IPS-20b (cell line): ENCODE data around the gene STARD5.
"Not testable (repeated sequence)": the region's sequence is repeated elsewhere in the genome, so short reads cannot be mapped to it uniquely, and the experiment has no call there.

Experiments
- H3K27ac ChIP-seq: one replicate; pipeline ENCODE4 v1.5.1; 2013; ENCODE audit warnings: low read length
- H3K27me3 ChIP-seq: 2 replicates; pipeline ENCODE4 v1.6.1; 2013; ENCODE audit warnings: mild to moderate bottlenecking, low read length, inconsistent platforms; ENCODE audit not compliant: insufficient read depth
- H3K36me3 ChIP-seq: 2 replicates; pipeline ENCODE4 v1.6.1; 2013; ENCODE audit warnings: low read depth, mild to moderate bottlenecking, inconsistent platforms, low read length, moderate library complexity; ENCODE audit not compliant: insufficient read depth
- H3K4me1 ChIP-seq: 2 replicates; pipeline ENCODE4 v1.6.1; 2013; ENCODE audit warnings: mild to moderate bottlenecking, control low read depth, inconsistent platforms, low read length, moderate library complexity; ENCODE audit not compliant: insufficient read depth
- H3K4me3 ChIP-seq: 2 replicates; pipeline ENCODE4 v1.5.1; 2013; ENCODE audit warnings: mild to moderate bottlenecking, low read length, inconsistent platforms
- H3K9ac ChIP-seq: 2 replicates; pipeline ENCODE4 v1.6.1; 2013; ENCODE audit warnings: low read depth, mild to moderate bottlenecking, inconsistent platforms, low read length, moderate library complexity
- H3K9me3 ChIP-seq: 2 replicates; pipeline ENCODE4 v1.6.1; 2013; ENCODE audit warnings: mild to moderate bottlenecking, low read depth, low read length, inconsistent platforms; ENCODE audit not compliant: insufficient read depth

The STARD5 gene

GRCh38 chr15:81336568-81336967, 12.6 kb upstream of the STARD5 start:
- Histone ChIP-seq H3K27me3 (no peaks in the 10 kb centered on the region), H3K27ac (no peak overlapping the region), H3K4me1 (no peaks in the 10 kb centered on the region), H3K9me3 (no peaks in the 10 kb centered on the region), H3K4me3 (no peak overlapping the region), H3K9ac (no peak overlapping the region), H3K36me3 (no peaks in the 10 kb centered on the region)

- no peak overlapping the region for H3K9ac ChIP-seq
- no peaks in the 10 kb centered on the region for H3K36me3 ChIP-seq
- H3K27ac ChIP-seq, result no peak overlapping the region
- H3K9me3 ChIP-seq, result no peaks in the 10 kb centered on the region
- no peak overlapping the region for H3K4me3 ChIP-seq
- no peaks in the 10 kb centered on the region for H3K27me3 ChIP-seq
- no peaks in the 10 kb centered on the region for H3K4me1 ChIP-seq
These were observed 11.7 kb upstream of the STARD5 start for GRCh38 chr15:81335631-81336030.

GRCh38 chr15:81334768-81335435, 11.0 kb upstream of the STARD5 start:
- Histone ChIP-seq H3K4me3 (no peak overlapping the region), H3K4me1 (no peaks in the 10 kb centered on the region), H3K9me3 (no peaks in the 10 kb centered on the region), H3K36me3 (no peaks in the 10 kb centered on the region), H3K27me3 (no peaks in the 10 kb centered on the region), H3K27ac (no peak overlapping the region), H3K9ac (no peak overlapping the region)

GRCh38 chr15:81333363-81333762, 9.4 kb upstream of the STARD5 start:
- H3K27me3 ChIP-seq, result no peaks in the 10 kb centered on the region
- H3K9ac ChIP-seq, result no peak overlapping the region
- H3K9me3 ChIP-seq, result no peaks in the 10 kb centered on the region
- H3K4me1 ChIP-seq, result no peaks in the 10 kb centered on the region
- no peak overlapping the region for H3K4me3 ChIP-seq
- H3K36me3 ChIP-seq, result no peaks in the 10 kb centered on the region
- no peak overlapping the region for H3K27ac ChIP-seq

- no peaks in the 10 kb centered on the region for H3K4me1 ChIP-seq
- no peaks in the 10 kb centered on the region for H3K36me3 ChIP-seq
- H3K9ac ChIP-seq, result no peak overlapping the region
- no peak overlapping the region for H3K27ac ChIP-seq
- H3K4me3 ChIP-seq, result no peak overlapping the region
- H3K27me3 ChIP-seq, result no peaks in the 10 kb centered on the region
- no peaks in the 10 kb centered on the region for H3K9me3 ChIP-seq
These were observed 8.4 kb upstream of the STARD5 start for GRCh38 chr15:81332326-81332725.

- Histone ChIP-seq H3K27me3 (no peaks in the 10 kb centered on the region), H3K27ac (no peak overlapping the region)
These were observed 7.7 kb upstream of the STARD5 start for GRCh38 chr15:81331600-81331999.

GRCh38 chr15:81331141-81331540, 7.2 kb upstream of the STARD5 start:
- not testable (repeated sequence) for H3K4me1 ChIP-seq, H3K36me3 ChIP-seq, H3K9me3 ChIP-seq, H3K27me3 ChIP-seq, H3K4me3 ChIP-seq, H3K27ac ChIP-seq, H3K9ac ChIP-seq

More at GRCh38 chr15:81331600-81331999, 7.7 kb upstream of the STARD5 start:
- no peaks in the 10 kb centered on the region for H3K36me3 ChIP-seq
- no peaks in the 10 kb centered on the region for H3K9me3 ChIP-seq
- no peak overlapping the region for H3K4me3 ChIP-seq
- no peak overlapping the region for H3K9ac ChIP-seq
- no peaks in the 10 kb centered on the region for H3K4me1 ChIP-seq

GRCh38 chr15:81330366-81331090, 6.6 kb upstream of the STARD5 start:
- H3K27ac ChIP-seq, result no peak overlapping the region

GRCh38 chr15:81329446-81329845, 5.5 kb upstream of the STARD5 start:
- Histone ChIP-seq H3K9me3 (no peaks in the 10 kb centered on the region), H3K4me3 (no peak overlapping the region), H3K27me3 (peaks cover 7% of the 10 kb centered on the region), H3K36me3 (no peaks in the 10 kb centered on the region), H3K27ac (no peak overlapping the region), H3K4me1 (no peaks in the 10 kb centered on the region), H3K9ac (no peak overlapping the region)

More at GRCh38 chr15:81330366-81331090, 6.6 kb upstream of the STARD5 start:
- H3K4me1 ChIP-seq, result no peaks in the 10 kb centered on the region
- H3K4me3 ChIP-seq, result no peak overlapping the region
- H3K9me3 ChIP-seq, result no peaks in the 10 kb centered on the region
- H3K27me3 ChIP-seq, result no peaks in the 10 kb centered on the region
- no peak overlapping the region for H3K9ac ChIP-seq
- no peaks in the 10 kb centered on the region for H3K36me3 ChIP-seq

- Histone ChIP-seq H3K4me1 (no peaks in the 10 kb centered on the region), H3K9ac (no peak overlapping the region), H3K27ac (no peak overlapping the region), H3K27me3 (peaks cover 7% of the 10 kb centered on the region), H3K4me3 (no peak overlapping the region), H3K36me3 (no peaks in the 10 kb centered on the region), H3K9me3 (no peaks in the 10 kb centered on the region)
These were observed 3.6 kb upstream of the STARD5 start for GRCh38 chr15:81327516-81327915.

GRCh38 chr15:81326466-81327212, 2.7 kb upstream of the STARD5 start:
- no peaks in the 10 kb centered on the region for H3K4me1 ChIP-seq

More at GRCh38 chr15:81326466-81327212, 2.7 kb upstream of the STARD5 start:
- Histone ChIP-seq H3K27ac (no peak overlapping the region), H3K4me3 (no peak overlapping the region), H3K36me3 (no peaks in the 10 kb centered on the region), H3K9ac (no peak overlapping the region), H3K9me3 (no peaks in the 10 kb centered on the region), H3K27me3 (peaks cover 7% of the 10 kb centered on the region)
